Measurements from ENCODE around the gene SIPA1L2. TPM values are rescaled to one million over a fixed set of nuclear protein-coding genes. Genes with fewer than 3 reads are reported as not detected.

SIPA1L2 gene
- total and polyA plus RNA-seq, 7 experiments from 2014 or later: 0.08 to 4.9 (median 0.51) TPM; not detected in 1

DNA sequence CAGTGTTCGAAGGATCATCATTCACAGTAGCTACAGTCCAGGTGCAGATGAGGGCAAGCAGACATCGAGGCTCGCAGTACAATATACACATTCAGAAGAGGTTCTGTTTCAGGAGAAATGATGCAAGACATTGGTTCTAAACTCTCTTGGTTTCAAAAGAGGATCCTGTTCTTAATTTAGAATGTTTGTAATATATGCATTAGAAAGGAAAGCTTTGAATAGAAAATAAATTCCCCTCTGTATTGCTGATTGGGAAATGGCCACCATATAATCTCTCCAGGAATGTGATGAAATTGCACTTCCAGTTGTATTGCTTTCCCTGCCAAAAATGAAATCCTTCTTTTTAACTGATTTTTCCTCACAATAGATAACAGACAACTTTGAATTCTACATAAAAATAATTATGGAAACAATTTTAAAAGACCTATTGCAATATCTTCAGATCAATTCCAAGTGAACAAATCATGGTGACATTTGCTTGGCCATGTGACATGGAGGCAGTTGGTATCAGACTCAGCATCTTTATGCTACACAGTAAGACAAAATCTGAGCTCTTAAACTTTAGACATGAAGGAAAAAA, 27.6 kb upstream of the SIPA1L2 start:
- no peak for ATAC-seq
- H3K27me3 Mint-ChIP-seq: peaks cover 12 to 47% (median 24%) of the 10 kb centered on the region in 5 donors
- no peak overlapping the region for H3K27ac ChIP-seq (ENCODE audit: low read depth, low read length)

DNA sequence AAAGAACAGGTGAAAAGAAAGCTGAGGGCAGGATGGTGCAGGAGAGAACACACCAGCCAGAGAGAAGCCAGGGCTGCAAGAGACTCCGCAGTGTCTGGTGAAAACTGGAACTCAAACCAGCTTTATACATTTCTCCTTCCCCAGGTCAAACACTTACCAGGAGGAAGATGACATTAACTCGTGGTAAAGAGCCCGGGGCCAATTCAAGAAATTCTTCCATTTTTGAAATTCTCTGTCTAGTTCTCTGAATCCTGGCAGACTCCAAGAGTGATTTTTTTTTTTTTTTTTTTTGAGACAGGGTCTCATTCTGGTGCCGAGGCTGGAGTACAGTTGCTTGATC, 25.8 kb upstream of the SIPA1L2 start:
- Mint-ChIP-seq H3K36me3 (no peaks in the 10 kb centered on the region), H3K4me1 (peaks cover 0 to 10% (median 0%) of the 10 kb centered on the region in 7 donors), H3K27me3 (peaks cover 14 to 51% (median 22%) of the 10 kb centered on the region in 5 donors), H3K9me3 (peaks cover 0 to 4% (median 0%) of the 10 kb centered on the region in 11 donors), H3K4me3 (no peak overlapping the region), H3K27ac (no peak overlapping the region)
- no peaks in the 10 kb centered on the region for H3K36me3 ChIP-seq (ENCODE audit: control insufficient read depth in 2 of 3, insufficient read depth in 3 of 3, low read length in 3 of 3)
- POLR2A ChIA-PET: no interaction called here
- intact Hi-C loops (cut with micrococcal nuclease): no loop called here
- H3K9me3 ChIP-seq (ENCODE audit: control insufficient read depth in 2 of 3, low read length in 3 of 3): no peaks in the 10 kb centered on the region
- no peak overlapping the region for H3K4me3 ChIP-seq (ENCODE audit: low read length)
- no peaks in the 10 kb centered on the region for H3K4me1 ChIP-seq (ENCODE audit: control insufficient read depth in 2 of 2, insufficient read depth in 2 of 2, low read length in 2 of 2)
- no peaks in the 10 kb centered on the region for H3K27me3 ChIP-seq (ENCODE audit: control insufficient read depth in 2 of 2, insufficient read depth in 2 of 2, low read length in 2 of 2)
- no peak overlapping the region for H3K27ac ChIP-seq (ENCODE audit: low read depth, low read length)
- DNase-seq (no peak), ATAC-seq (no peak)
- CTCF ChIA-PET: interaction anchor here (0.7 kb wide), 1 partner anchor 635 kb away, joined by 4 read pairs; no protein-coding TSS in a partner anchor

More for the DNA sequence above, 27.6 kb upstream of the SIPA1L2 start:
- Histone ChIP-seq H3K4me1 (ENCODE audit: control insufficient read depth in 2 of 2, insufficient read depth in 2 of 2, low read length in 2 of 2) (no peaks in the 10 kb centered on the region), H3K27me3 (ENCODE audit: control insufficient read depth in 2 of 2, insufficient read depth in 2 of 2, low read length in 2 of 2) (no peaks in the 10 kb centered on the region), H3K36me3 (ENCODE audit: control insufficient read depth in 2 of 3, insufficient read depth in 3 of 3, low read length in 3 of 3) (no peaks in the 10 kb centered on the region), H3K4me3 (ENCODE audit: low read length) (no peak overlapping the region), H3K9me3 (ENCODE audit: control insufficient read depth in 2 of 3, low read length in 3 of 3) (no peaks in the 10 kb centered on the region)
- Mint-ChIP-seq H3K9me3 (no peaks in the 10 kb centered on the region), H3K4me1 (peaks cover 0 to 8% (median 0%) of the 10 kb centered on the region in 7 donors), H3K27ac (no peak overlapping the region), H3K36me3 (no peaks in the 10 kb centered on the region), H3K4me3 (no peak overlapping the region)
- ChIA-PET CTCF (interaction anchor here (1.1 kb wide), 1 partner anchor 14 kb away, joined by 3 read pairs; no protein-coding TSS in a partner anchor), POLR2A (no interaction called here)
- intact Hi-C loops (cut with micrococcal nuclease): no loop called here
- no peak for DNase-seq

DNA sequence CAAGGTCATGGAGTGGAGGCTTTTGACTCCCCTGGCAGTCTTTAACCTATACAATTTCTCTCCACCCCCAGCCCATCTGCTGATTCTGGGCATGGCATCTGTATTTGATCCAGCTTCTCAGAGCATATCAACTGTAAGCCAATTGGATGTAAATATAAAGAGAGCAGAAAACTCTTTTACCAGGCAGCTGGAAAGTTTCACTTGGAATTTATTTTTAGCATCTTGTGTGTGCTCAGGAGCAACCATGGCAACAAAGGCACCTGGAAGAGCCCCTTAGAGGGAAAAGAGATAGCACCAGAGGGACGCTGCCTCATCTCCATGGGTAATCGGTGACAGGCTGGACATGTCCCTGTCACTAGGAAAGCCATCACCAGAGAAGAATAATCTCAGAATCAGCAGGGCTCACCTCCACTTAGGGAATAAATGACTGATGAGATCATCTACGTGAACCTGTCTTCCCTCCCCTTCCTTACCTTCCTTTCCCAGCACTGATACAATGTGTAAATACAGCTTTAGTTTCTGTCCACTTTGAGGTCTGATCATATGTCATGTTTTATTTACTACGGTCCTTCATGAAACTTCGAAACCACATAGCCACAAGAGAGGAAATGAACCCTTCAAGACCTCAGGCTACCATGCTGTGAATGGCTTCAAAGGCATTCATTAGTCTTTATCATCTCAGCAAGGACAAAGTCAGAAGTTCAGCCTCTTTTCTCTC, 25.3 kb upstream of the SIPA1L2 start:
- peaks cover 0 to 4% (median 0%) of the 10 kb centered on the region in 11 donors for H3K9me3 Mint-ChIP-seq
- ATAC-seq (no peak), DNase-seq (no peak)
- no peak overlapping the region for H3K27ac Mint-ChIP-seq
- H3K4me1 Mint-ChIP-seq: peaks cover 0 to 10% (median 0%) of the 10 kb centered on the region in 7 donors
- H3K4me1 ChIP-seq (ENCODE audit: control insufficient read depth in 2 of 2, insufficient read depth in 2 of 2, low read length in 2 of 2): no peaks in the 10 kb centered on the region
- H3K4me3 ChIP-seq (ENCODE audit: low read length): no peak overlapping the region
- H3K36me3 Mint-ChIP-seq: no peaks in the 10 kb centered on the region
- POLR2A ChIA-PET: no interaction called here
- intact Hi-C loops (cut with micrococcal nuclease): no loop called here
- CTCF ChIA-PET: interaction anchor here (0.7 kb wide), 1 partner anchor 634 kb away, joined by 4 read pairs; no protein-coding TSS in a partner anchor
- no peaks in the 10 kb centered on the region for H3K9me3 ChIP-seq (ENCODE audit: control insufficient read depth in 2 of 3, low read length in 3 of 3)
- H3K4me3 Mint-ChIP-seq: no peak overlapping the region
- no peak overlapping the region for H3K27ac ChIP-seq (ENCODE audit: low read depth, low read length)
- no peaks in the 10 kb centered on the region for H3K36me3 ChIP-seq (ENCODE audit: control insufficient read depth in 2 of 3, insufficient read depth in 3 of 3, low read length in 3 of 3)
- no peaks in the 10 kb centered on the region for H3K27me3 ChIP-seq (ENCODE audit: control insufficient read depth in 2 of 2, insufficient read depth in 2 of 2, low read length in 2 of 2)
- H3K27me3 Mint-ChIP-seq: peaks cover 8 to 51% (median 19%) of the 10 kb centered on the region in 5 donors

DNA sequence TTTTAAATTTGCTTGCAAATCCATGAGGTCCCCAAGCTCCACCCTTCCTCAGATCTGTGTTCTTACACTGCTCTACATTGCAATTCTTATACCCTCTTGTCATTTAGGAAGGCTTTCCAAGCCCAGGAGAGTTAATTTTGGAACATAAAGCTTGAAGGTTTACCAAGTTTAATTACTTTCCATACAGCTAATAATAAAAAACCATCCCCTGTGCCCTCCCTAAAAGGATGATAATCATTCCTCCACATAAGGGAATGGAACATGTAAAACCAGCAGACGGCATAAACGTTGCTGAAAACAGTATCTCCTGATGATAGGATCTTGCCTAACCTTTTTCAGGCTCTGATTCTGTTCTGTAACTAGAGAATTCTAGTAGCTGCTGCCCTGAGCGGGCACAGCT, 23.9 kb upstream of the SIPA1L2 start:
- Histone ChIP-seq H3K4me3 (ENCODE audit: low read length) (no peak overlapping the region), H3K36me3 (ENCODE audit: control insufficient read depth in 2 of 3, insufficient read depth in 3 of 3, low read length in 3 of 3) (no peaks in the 10 kb centered on the region), H3K27me3 (ENCODE audit: control insufficient read depth in 2 of 2, insufficient read depth in 2 of 2, low read length in 2 of 2) (no peaks in the 10 kb centered on the region), H3K9me3 (ENCODE audit: control insufficient read depth in 2 of 3, low read length in 3 of 3) (no peaks in the 10 kb centered on the region), H3K27ac (ENCODE audit: low read depth, low read length) (no peak overlapping the region), H3K4me1 (ENCODE audit: control insufficient read depth in 2 of 2, insufficient read depth in 2 of 2, low read length in 2 of 2) (no peaks in the 10 kb centered on the region)
- intact Hi-C loops (cut with micrococcal nuclease): no loop called here
- peaks cover 8 to 44% (median 19%) of the 10 kb centered on the region in 5 donors for H3K27me3 Mint-ChIP-seq
- ATAC-seq: no peak
- H3K27ac Mint-ChIP-seq: no peak overlapping the region
- peaks cover 0 to 4% (median 0%) of the 10 kb centered on the region in 11 donors for H3K9me3 Mint-ChIP-seq
- POLR2A ChIA-PET: no interaction called here
- CTCF ChIA-PET: no interaction called here
- no peak overlapping the region for H3K4me3 Mint-ChIP-seq
- DNase-seq: no peak
- peaks cover 0 to 3% (median 0%) of the 10 kb centered on the region in 5 donors for H3K36me3 Mint-ChIP-seq
- H3K4me1 Mint-ChIP-seq: peaks cover 0 to 10% (median 0%) of the 10 kb centered on the region in 7 donors

DNA sequence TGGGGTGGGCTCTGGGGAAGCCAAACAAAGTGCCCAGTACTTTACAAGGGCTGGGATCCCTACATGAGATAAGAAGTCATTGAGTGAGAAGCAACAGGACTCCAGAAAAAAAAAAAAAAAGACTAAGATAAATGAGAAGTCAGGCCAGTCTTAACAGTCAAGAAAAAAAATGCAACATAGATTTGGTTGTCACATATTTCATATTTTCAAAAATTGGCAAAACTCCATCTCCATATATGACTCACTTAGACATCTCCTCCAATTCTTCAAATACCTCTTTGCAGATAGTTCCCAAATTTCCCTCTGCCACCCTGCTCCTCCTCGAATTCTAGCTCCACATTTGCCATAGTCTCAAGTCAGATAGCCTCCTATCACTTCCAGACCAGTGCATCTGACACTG, 20.9 kb upstream of the SIPA1L2 start:
- ATAC-seq (no peak), DNase-seq (no peak)
- H3K4me1 ChIP-seq (ENCODE audit: control insufficient read depth in 2 of 2, insufficient read depth in 2 of 2, low read length in 2 of 2): no peaks in the 10 kb centered on the region
- CTCF ChIA-PET: no interaction called here
- no peaks in the 10 kb centered on the region for H3K9me3 ChIP-seq (ENCODE audit: control insufficient read depth in 2 of 3, low read length in 3 of 3)
- Mint-ChIP-seq H3K27me3 (peaks cover 0 to 22% (median 12%) of the 10 kb centered on the region in 5 donors), H3K27ac (no peak overlapping the region), H3K36me3 (peaks cover 0 to 3% (median 0%) of the 10 kb centered on the region in 5 donors), H3K4me3 (no peak overlapping the region), H3K9me3 (peaks cover 0 to 4% (median 0%) of the 10 kb centered on the region in 11 donors), H3K4me1 (peaks cover 0 to 5% (median 0%) of the 10 kb centered on the region in 7 donors)
- no peaks in the 10 kb centered on the region for H3K27me3 ChIP-seq (ENCODE audit: control insufficient read depth in 2 of 2, insufficient read depth in 2 of 2, low read length in 2 of 2)
- no peak overlapping the region for H3K4me3 ChIP-seq (ENCODE audit: low read length)
- H3K27ac ChIP-seq (ENCODE audit: low read depth, low read length): no peak overlapping the region
- intact Hi-C loops (cut with micrococcal nuclease): no loop called here
- no peaks in the 10 kb centered on the region for H3K36me3 ChIP-seq (ENCODE audit: control insufficient read depth in 2 of 3, insufficient read depth in 3 of 3, low read length in 3 of 3)
- POLR2A ChIA-PET: no interaction called here

DNA sequence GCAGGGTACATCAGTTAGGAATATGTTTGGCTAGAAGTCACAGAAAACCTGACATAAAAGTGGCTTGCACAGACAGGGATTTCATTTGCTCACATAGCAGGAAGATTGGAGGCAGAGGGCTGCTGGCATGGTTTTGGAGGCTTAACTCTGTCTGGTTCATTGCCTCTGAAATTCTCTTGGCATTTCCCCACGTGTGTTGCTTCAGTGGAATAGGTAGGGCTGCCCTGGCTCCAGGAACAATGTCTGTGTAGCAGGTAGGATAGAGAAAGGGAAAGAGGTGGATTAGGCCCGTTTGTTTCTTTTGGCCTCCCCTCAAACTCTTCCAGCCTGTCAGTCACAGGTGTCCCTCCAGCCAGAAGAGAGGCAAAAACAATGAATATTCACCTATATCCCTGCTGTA, 20.5 kb upstream of the SIPA1L2 start:
- DNase-seq: no peak
- H3K27me3 Mint-ChIP-seq: peaks cover 0 to 20% (median 10%) of the 10 kb centered on the region in 5 donors
- ChIA-PET CTCF (no interaction called here), POLR2A (interaction anchor here (0.7 kb wide), 1 partner anchor 315 kb away, joined by 5 read pairs; no protein-coding TSS in a partner anchor)
- Histone ChIP-seq H3K27me3 (ENCODE audit: control insufficient read depth in 2 of 2, insufficient read depth in 2 of 2, low read length in 2 of 2) (no peaks in the 10 kb centered on the region), H3K4me3 (ENCODE audit: low read length) (no peak overlapping the region), H3K9me3 (ENCODE audit: control insufficient read depth in 2 of 3, low read length in 3 of 3) (no peaks in the 10 kb centered on the region), H3K4me1 (ENCODE audit: control insufficient read depth in 2 of 2, insufficient read depth in 2 of 2, low read length in 2 of 2) (no peaks in the 10 kb centered on the region), H3K36me3 (ENCODE audit: control insufficient read depth in 2 of 3, insufficient read depth in 3 of 3, low read length in 3 of 3) (no peaks in the 10 kb centered on the region), H3K27ac (ENCODE audit: low read depth, low read length) (no peak overlapping the region)
- no peak overlapping the region for H3K4me3 Mint-ChIP-seq
- H3K9me3 Mint-ChIP-seq: peaks cover 0 to 4% (median 0%) of the 10 kb centered on the region in 11 donors
- H3K27ac Mint-ChIP-seq: no peak overlapping the region
- H3K4me1 Mint-ChIP-seq: peaks cover 0 to 4% (median 0%) of the 10 kb centered on the region in 7 donors
- intact Hi-C loops (cut with micrococcal nuclease): no loop called here
- ATAC-seq: no peak
- peaks cover 0 to 3% (median 0%) of the 10 kb centered on the region in 5 donors for H3K36me3 Mint-ChIP-seq

Data from naive thymus-derived CD4-positive, alpha-beta T cell (primary cell).